ENCODE results near the gene ITGB7.

The ITGB7 gene

DNA sequence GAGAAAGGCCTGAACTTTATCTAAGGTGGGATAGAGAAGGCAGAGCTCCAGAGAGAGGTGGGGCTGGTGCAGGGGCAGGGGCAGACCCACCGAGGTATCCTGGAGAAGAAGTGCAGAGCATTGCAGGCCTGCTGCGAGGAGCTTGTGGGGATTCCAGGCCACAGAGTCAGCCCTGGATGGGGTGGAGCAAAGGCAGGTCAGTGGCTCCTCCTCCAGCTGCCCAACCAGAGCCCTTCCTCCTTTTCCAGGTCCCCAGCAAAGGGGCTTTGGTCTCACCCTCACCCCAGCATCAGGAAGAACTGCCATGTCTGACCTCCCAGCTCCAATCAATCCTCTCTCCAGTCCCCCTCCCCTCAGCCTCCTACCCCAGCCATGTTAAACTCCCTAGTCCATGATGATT lies 46.4 kb downstream of the ITGB7 start:
- in situ Hi-C loops (cut with HindIII; ENCODE audit: low sequenced_read_pairs): no loop called here

DNA sequence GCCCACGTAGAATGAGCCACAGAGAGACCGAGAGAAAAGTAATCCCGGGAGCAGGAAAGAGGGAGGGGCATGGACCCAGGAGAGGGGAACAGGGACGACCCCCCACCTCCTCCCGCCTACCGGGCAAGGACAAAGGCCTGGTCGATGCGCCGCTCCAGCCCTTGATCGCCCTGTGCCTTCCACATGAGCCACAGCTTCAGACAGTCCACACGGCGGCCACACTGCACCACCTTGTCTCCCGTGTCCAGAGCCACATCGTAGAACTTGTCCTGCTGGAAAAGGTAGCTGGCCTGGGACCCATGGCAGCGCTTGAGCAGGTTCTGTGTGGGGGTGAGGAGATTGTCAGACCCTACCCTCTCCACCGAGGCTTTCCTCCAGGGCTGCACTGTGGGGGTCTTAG lies 47.1 kb downstream of the ITGB7 start:
- in situ Hi-C loops (cut with HindIII; ENCODE audit: low sequenced_read_pairs): loop anchor here (5.0 kb wide), 1 partner anchor 32 kb away; no protein-coding TSS in a partner anchor

DNA sequence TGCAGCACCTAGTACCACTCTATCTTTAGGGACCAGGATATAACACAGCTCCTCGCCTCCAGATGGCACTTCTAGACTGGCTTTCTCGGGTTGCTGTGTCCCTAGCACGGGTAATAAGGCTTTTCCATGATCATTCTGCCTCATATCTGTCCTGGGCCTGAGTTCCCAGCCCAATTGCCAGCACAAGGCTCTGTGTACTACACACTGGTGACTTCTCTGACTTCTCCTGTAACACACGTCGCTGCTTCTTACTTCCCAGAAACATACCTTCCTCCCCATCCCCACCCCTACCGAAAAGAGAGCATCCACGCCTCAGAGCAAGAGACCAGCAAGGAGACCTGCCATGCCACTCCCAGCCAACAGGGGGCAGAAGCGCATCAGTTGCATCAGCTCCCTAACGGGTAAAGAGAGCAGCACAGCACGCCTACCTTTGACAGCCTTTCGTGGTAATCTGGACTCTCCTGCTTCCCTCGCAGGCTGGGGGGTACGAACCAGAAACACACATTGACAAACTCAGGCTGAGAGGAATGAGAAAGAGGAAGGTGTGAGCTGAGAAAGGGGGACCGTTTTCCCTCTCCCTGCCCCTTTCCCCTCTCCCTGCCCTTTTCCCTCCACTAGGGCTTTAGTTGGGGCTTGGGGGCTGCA lies 47.7 kb downstream of the ITGB7 start:
- in situ Hi-C loops (cut with HindIII; ENCODE audit: low sequenced_read_pairs): loop anchor here (5.0 kb wide), 1 partner anchor 33 kb away; no protein-coding TSS in a partner anchor

DNA sequence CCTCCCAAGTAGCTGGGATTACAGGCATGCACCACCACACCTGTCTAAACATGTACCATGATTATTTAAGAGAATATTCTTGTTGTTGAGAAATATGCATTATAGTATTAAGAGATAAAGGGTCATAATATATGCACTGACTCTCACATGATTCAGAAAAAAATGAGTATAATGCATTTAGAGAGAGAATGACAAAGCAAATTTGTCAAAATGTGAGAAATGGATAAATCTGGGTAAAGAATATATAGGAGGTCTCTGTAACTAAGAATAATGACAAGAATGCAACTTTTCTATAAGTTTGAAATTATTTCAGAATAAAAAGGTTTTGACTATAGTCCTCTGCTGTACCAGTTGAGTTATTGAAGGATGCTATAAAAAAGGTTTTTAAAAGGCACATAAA lies 54.7 kb downstream of the ITGB7 start:
- in situ Hi-C loops (cut with HindIII; ENCODE audit: low sequenced_read_pairs): no loop called here

DNA sequence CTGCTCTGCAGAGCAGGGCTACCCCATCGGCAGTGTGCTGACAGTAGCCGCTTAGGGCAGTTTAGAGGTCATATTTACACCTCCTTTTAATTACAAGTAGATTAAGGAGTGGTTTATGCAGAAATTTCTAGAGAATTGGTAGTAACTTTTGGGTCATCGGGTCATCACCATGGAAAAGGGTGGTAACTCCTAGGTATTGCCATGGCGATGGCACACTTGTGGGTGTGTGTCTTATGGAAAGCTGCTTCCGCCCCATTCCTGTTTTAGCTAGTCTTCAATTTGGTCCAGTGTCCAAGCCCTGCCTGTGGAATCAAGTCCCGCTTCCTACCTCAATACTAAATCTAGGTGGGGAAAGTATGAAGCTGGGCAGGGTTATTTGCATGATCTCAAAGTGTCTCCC lies 56.0 kb downstream of the ITGB7 start:
- in situ Hi-C loops (cut with HindIII; ENCODE audit: low sequenced_read_pairs): no loop called here

DNA sequence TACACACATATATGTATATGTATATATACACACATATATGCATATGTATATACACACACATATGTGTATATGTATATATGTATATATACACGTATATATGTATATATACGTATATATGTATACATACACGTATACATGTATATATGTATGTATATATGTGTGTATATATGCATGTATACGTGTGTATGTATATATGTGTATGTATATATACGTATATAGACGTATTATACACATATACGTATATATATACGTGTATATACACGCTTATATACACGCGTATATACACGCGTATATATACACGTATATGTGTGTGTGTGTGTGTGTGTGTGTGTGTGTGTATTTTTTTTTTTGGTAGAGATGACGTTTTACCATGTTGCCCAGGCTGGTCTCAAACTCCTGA lies 59.4 kb downstream of the ITGB7 start:
- in situ Hi-C loops (cut with HindIII; ENCODE audit: low sequenced_read_pairs): no loop called here

DNA sequence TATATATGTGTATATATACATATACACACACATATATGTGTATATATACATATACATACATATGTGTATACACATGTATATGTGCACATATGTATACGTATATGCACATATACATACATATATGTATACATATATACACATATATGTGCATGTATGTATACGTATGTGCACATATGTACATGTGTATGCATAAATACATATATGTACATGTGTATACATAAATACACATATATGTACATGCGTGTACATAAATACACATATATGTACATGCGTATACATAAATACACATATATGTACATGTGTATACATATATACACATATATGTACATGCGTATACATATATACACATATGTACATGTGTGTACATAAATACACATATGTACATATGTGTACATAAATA lies 59.9 kb downstream of the ITGB7 start:
- in situ Hi-C loops (cut with HindIII; ENCODE audit: low sequenced_read_pairs): no loop called here

DNA sequence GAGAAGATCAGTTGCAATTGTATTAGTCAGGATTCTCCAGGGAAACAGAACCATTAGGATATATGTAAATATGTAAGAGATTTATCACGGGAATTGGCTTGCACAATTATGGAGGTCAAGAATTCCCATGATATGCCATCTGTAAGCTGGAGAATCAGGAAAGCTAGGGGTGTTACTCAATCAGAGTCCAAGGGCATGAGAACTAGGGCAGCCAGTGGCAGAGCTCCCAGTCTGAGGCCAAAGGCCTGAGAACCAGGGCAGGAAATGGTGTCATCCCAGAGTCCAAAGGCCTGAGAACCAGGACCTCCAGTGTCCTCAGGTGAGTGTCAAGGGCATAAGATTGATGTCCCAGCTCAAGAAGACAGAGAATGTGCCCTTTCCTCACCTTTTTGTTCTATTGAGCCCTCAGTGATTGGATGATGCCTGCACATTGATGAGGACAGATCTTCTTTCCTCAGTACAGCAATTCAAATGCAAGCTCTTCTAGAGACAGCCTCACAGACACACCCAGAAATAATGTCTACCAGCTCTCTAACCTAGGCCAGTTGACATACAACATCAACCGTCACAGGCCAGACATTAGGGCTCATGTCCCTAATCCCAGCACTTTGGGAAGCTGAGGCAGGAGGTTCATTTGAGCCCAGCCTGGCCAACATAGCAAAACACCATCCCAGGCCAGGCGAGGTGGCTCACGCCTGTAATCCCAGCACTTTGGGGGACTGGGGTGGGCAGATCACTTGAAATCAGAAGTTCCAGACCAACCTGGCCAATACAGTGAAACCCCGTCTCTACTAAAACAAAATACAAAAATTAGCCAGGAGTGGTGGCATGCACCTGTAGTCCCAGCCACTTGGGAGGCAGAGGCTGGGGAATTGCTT lies 61.4 kb downstream of the ITGB7 start:
- in situ Hi-C loops (cut with HindIII; ENCODE audit: low sequenced_read_pairs): no loop called here

DNA sequence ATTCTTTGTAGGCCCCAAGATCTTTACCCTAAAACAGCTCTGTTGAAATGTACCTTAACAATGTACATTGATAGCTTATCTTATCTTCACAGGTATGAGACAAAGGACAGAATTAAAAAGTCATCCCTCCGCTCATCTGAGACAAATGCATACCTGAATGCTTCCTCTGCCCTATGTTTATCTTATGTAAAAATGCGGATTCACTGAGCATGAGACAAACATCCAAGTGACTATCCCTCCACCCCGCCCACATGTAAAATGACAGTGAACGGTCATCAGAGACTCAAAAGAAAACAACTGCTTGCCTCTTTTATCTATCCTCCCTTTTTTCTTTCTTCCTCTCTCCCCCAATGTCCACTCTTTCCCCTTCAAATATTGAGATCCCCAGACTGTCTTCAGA lies 63.7 kb downstream of the ITGB7 start:
- in situ Hi-C loops (cut with HindIII; ENCODE audit: low sequenced_read_pairs): no loop called here
